Gastrocnemius medialis (tissue), 4 donors: ENCODE results near the gene ZNF407.

Experiments used
- CTCF ChIP-seq, 5 experiments: fragments of 450-650 bp in 3 of 5; fragments of 200-600 bp in 2 of 5; sonication (generic) in 2 of 5; IDR thresholded peaks in 4 of 5; conservative IDR thresholded peaks in 1 of 5; 1 replicate in 4 of 5; 2 replicates in 1 of 5; pipeline ENCODE4 v1.5.1; 2016 to 2019; ENCODE audit warnings: antibody characterized with exemption in 5 of 5, mild to moderate bottlenecking in 3 of 5, moderate library complexity in 3 of 5
- POLR2A ChIP-seq, 2 donors: fragments of 450-650 bp; IDR thresholded peaks; one replicate each; pipeline ENCODE4 v1.6.1; 2017; ENCODE audit warnings: antibody characterized with exemption in 2 of 2, mild to moderate bottlenecking in 2 of 2, moderate library complexity in 2 of 2

- no peak for TF ChIP-seq CTCF (IDR thresholded peaks at IDR 0.05 in 4 of 5, conservative IDR thresholded peaks at IDR 0.05 in 1 of 5)
- no peak for TF ChIP-seq POLR2A (IDR thresholded peaks at IDR 0.05)
Observed at GRCh38 chr18:74734013-74734444, 136.4 kb downstream of the ZNF407 start.
